ENCODE data around the gene DNAJA3.

GRCh38 chr16:4404967-4405696 is 20.5 kb upstream of the DNAJA3 start:
- TF ChIP-seq ZNF274 (IDR thresholded peaks at IDR 0.05; ENCODE audit: low read depth, low read length) (no peak), YY1 (IDR thresholded peaks at IDR 0.05; ENCODE audit: insufficient read depth, insufficient read length) (no peak), SUZ12 (IDR thresholded peaks at IDR 0.05; ENCODE audit: extremely low read depth, insufficient read depth, insufficient read length) (no peak)

Measured in NT2/D1 (cell line).